HepG2 (cell line): Measurements from ENCODE around the gene FMNL1. TPM values are rescaled to one million over a fixed set of nuclear protein-coding genes. Genes with fewer than 3 reads are reported as not detected.

Source experiments
- AHDC1 ChIP-seq: sonication (generic); formaldehyde crosslinking; IDR thresholded peaks from 2 replicates; pipeline ENCODE4 v1.5.1; 2020; ENCODE audit warnings: mild to moderate bottlenecking, missing genetic modification reagents, borderline replicate concordance
- GRHL1 ChIP-seq: sonication (generic); formaldehyde crosslinking; conservative IDR thresholded peaks from 2 replicates; pipeline ENCODE4 v1.8.0; 2022; ENCODE audit warnings: missing genetic modification reagents
- HOMEZ ChIP-seq: IDR thresholded peaks from 2 replicates; pipeline ENCODE4 v1.6.1; 2016; ENCODE audit warnings: low read depth
- KAT7 ChIP-seq: IDR thresholded peaks from 2 replicates; pipeline ENCODE4 v1.6.1; 2018; ENCODE audit warnings: borderline replicate concordance, missing compliant biosample characterization
- MIER2 ChIP-seq: IDR thresholded peaks from 2 replicates; pipeline ENCODE4 v1.6.1; 2016; ENCODE audit warnings: missing biosample characterization, missing genetic modification reagents
- PRDM4 ChIP-seq: sonication (generic); formaldehyde crosslinking; IDR thresholded peaks from 2 replicates; pipeline ENCODE4 v1.9.0; 2021; ENCODE audit warnings: missing genetic modification reagents, borderline replicate concordance
- SP2 ChIP-seq: sonication (generic); formaldehyde crosslinking; IDR thresholded peaks from 2 replicates; pipeline ENCODE4 v1.5.1; 2020; ENCODE audit warnings: mild to moderate bottlenecking, missing genetic modification reagents
- THAP8 ChIP-seq: sonication (generic); formaldehyde crosslinking; IDR thresholded peaks from 2 replicates; pipeline ENCODE4 v1.5.1; 2020; ENCODE audit warnings: missing genetic modification reagents, mild to moderate bottlenecking, borderline replicate concordance
- ZNF24 ChIP-seq: fragments of 450-650 bp; IDR thresholded peaks from 2 replicates; pipeline ENCODE4 v1.6.1; 2017; ENCODE audit warnings: antibody characterized with exemption, mild to moderate bottlenecking
- ZNF563 ChIP-seq: sonication (generic); formaldehyde crosslinking; IDR thresholded peaks from 2 replicates; pipeline ENCODE4 v1.8.0; 2022; ENCODE audit warnings: mild to moderate bottlenecking, moderate library complexity, missing genetic modification reagents
- polyA plus RNA-seq, 8 experiments: library from polyadenylated mRNA; depleted of rRNA in 3 of 8; stranded (reverse) in 7 of 8; unstranded in 1 of 8; fragments of >200 nt; fragmentation: Illumina TruSeq in 4 of 8; extraction: Trizol in 4 of 8; gene quantifications; 2 replicates each; pipeline versions ENCODE4 v1.2.1 to v1.2.3, GENCODE V29; 2011 to 2016; ENCODE audit warnings: low read depth in 4 of 8, missing spikeins in 1 of 8, mixed read lengths in 1 of 8; ENCODE audit not compliant: insufficient read depth in 1 of 8
- total RNA-seq, 5 experiments: library from RNA; depleted of rRNA; stranded (reverse); fragments of >200 nt; fragmentation: Illumina TruSeq; extraction: Trizol; gene quantifications; 2 replicates each; pipeline ENCODE4 v1.2.3, GENCODE V29; 2016; ENCODE audit warnings: low read depth in 1 of 5
- TF ChIP-seq, protein P1 (sequence below): sonication (generic); formaldehyde crosslinking; IDR thresholded peaks from 2 replicates; pipeline ENCODE4 v1.8.1; 2023; ENCODE audit warnings: missing genetic modification reagents, inconsistent platforms, borderline replicate concordance
- TF ChIP-seq, protein P2 (sequence below): IDR thresholded peaks from 2 replicates; pipeline ENCODE4 v1.6.1; 2016; ENCODE audit warnings: mild to moderate bottlenecking
- TF ChIP-seq, protein P3 (sequence below): sonication (generic); formaldehyde crosslinking; IDR thresholded peaks from 2 replicates; pipeline ENCODE4 v1.4.0; 2020; ENCODE audit warnings: low read depth, mild to moderate bottlenecking, missing genetic modification reagents

Gene FMNL1
- total and polyA plus RNA-seq, 2 of the 13 experiments (the other 11 are each of a cell fraction or from before 2014, with no cell fraction given), result 0.53 to 0.70 TPM

DNA sequence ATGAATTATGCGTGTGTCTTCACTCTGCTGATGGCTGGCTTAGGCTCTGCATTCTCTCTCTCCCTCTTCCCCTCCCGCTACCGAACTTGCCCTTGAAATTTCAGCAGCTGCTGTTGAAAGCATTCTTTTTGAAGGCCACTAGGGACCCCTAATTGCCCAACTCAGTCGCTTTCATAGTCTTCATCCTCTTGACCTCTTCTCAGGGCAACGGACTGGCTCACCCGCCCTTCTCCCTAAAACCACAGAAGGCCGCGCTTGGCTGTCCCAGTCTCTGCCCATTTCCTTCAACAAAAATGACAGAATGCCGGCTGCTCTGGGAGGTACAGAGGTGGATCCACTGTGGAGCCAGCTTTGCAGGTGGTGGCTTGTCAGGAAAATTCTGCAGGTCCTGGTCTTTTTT lies 21.0 kb upstream of the FMNL1 start (continued):
- TF ChIP-seq HOMEZ (no peak), MIER2 (CRISPR knock-in tag) (no peak), SP2 (CRISPR knock-in tag) (no peak), THAP8 (no peak), GRHL1 (CRISPR knock-in tag) (no peak), AHDC1 (CRISPR knock-in tag) (no peak), ZNF563 (CRISPR knock-in tag) (no peak), KAT7 (CRISPR knock-in tag) (no peak), ZNF24 (no peak), PRDM4 (CRISPR knock-in tag) (no peak)
- TF ChIP-seq, protein P1, sequence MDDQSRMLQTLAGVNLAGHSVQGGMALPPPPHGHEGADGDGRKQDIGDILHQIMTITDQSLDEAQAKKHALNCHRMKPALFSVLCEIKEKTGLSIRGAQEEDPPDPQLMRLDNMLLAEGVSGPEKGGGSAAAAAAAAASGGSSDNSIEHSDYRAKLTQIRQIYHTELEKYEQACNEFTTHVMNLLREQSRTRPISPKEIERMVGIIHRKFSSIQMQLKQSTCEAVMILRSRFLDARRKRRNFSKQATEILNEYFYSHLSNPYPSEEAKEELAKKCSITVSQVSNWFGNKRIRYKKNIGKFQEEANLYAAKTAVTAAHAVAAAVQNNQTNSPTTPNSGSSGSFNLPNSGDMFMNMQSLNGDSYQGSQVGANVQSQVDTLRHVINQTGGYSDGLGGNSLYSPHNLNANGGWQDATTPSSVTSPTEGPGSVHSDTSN (CRISPR knock-in tag), result no peak
- TF ChIP-seq, protein P2, sequence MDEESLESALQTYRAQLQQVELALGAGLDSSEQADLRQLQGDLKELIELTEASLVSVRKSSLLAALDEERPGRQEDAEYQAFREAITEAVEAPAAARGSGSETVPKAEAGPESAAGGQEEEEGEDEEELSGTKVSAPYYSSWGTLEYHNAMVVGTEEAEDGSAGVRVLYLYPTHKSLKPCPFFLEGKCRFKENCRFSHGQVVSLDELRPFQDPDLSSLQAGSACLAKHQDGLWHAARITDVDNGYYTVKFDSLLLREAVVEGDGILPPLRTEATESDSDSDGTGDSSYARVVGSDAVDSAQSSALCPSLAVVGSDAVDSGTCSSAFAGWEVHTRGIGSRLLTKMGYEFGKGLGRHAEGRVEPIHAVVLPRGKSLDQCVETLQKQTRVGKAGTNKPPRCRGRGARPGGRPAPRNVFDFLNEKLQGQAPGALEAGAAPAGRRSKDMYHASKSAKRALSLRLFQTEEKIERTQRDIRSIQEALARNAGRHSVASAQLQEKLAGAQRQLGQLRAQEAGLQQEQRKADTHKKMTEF (CRISPR knock-in tag), result no peak
- TF ChIP-seq, protein P3, sequence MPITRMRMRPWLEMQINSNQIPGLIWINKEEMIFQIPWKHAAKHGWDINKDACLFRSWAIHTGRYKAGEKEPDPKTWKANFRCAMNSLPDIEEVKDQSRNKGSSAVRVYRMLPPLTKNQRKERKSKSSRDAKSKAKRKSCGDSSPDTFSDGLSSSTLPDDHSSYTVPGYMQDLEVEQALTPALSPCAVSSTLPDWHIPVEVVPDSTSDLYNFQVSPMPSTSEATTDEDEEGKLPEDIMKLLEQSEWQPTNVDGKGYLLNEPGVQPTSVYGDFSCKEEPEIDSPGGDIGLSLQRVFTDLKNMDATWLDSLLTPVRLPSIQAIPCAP (CRISPR knock-in tag), result no peak
